ENCODE measurements around the gene USP54.
"Not testable (repeated sequence)": the region's sequence is repeated elsewhere in the genome, so short reads cannot be mapped to it uniquely, and the experiment has no call there.

Gene USP54

DNA sequence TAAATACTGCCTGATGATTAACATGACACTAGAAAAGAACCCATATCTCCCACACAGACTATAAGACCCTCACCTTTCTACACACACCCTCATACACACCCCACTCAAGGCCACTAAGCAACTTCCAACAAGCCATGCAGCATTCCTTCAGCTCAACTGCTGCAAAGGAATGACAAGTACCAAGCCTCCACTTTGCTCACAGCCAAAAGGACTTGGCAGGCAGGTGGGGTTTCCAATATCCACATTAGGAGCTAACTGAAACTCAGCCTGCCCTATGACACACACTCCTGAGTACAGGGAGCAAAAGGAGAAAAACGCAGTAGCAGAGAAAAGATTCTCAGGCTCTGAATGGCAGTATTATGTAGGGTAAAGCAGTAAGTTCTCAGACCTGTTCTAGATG is 13.4 kb downstream of the USP54 start:
- H3K27ac ChIP-seq = no peak overlapping the region
- DNase-seq (ENCODE audit: low read depth, low spot score) = no peak
- H3K4me3 ChIP-seq = no peak overlapping the region
- no peaks in the 10 kb centered on the region for H3K36me3 ChIP-seq (ENCODE audit: insufficient read depth, low read length)
- no peaks in the 10 kb centered on the region for H3K9me3 ChIP-seq (ENCODE audit: low read depth, low read length)
- TF ChIP-seq FOXP2 (optimal IDR thresholded peaks at IDR 0.05; ENCODE audit: control extremely low read depth, extremely low read length, insufficient read depth) = no peak
- no peak for TF ChIP-seq EZH2 (IDR thresholded peaks at IDR 0.05)
- TF ChIP-seq POLR2AphosphoS5 (IDR thresholded peaks at IDR 0.05; ENCODE audit: borderline replicate concordance, low read depth, low read length) = no peak
- H3K9ac ChIP-seq (ENCODE audit: insufficient read length) = no peak overlapping the region

DNA sequence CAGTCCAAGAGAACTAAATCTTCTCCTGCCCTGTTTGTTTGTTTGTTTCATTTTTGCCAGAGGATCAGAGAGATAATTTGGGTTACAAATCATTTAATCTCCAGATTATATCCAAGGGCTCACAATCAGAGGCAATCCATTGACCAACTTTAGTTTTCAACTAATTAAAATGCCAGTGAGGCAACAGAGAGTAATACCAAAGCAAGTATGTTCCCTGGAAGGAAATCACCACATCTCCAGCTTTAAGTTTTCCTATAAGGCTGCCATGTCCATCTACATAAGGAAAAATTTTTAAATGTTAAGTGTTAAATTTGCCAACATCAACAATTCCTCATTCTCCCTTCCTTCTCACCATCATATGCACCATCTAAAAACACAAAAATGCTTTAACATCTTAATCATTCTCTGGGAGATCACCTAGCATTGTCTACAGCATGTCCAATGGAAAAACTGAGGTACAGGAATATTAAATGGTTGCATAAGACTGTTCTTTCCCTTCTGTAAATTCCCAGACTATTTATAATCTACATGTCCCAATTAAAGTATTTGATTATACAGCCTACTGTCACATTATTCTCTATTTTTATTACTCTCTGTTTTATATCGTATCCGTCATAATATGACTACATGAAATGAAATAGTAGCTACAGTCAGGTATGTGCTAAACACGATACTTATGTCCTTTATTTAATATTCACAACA is 14.1 kb downstream of the USP54 start:
- no peak overlapping the region for H3K27ac ChIP-seq
- no peak for TF ChIP-seq POLR2AphosphoS5 (IDR thresholded peaks at IDR 0.05; ENCODE audit: borderline replicate concordance, low read depth, low read length)
- TF ChIP-seq FOXP2 (optimal IDR thresholded peaks at IDR 0.05; ENCODE audit: control extremely low read depth, extremely low read length, insufficient read depth) = no peak
- TF ChIP-seq EZH2 (IDR thresholded peaks at IDR 0.05) = no peak
- no peaks in the 10 kb centered on the region for H3K36me3 ChIP-seq (ENCODE audit: insufficient read depth, low read length)
- no peak overlapping the region for H3K9ac ChIP-seq (ENCODE audit: insufficient read length)
- no peak overlapping the region for H3K4me3 ChIP-seq
- no peak for DNase-seq (ENCODE audit: low read depth, low spot score)
- no peaks in the 10 kb centered on the region for H3K9me3 ChIP-seq (ENCODE audit: low read depth, low read length)

DNA sequence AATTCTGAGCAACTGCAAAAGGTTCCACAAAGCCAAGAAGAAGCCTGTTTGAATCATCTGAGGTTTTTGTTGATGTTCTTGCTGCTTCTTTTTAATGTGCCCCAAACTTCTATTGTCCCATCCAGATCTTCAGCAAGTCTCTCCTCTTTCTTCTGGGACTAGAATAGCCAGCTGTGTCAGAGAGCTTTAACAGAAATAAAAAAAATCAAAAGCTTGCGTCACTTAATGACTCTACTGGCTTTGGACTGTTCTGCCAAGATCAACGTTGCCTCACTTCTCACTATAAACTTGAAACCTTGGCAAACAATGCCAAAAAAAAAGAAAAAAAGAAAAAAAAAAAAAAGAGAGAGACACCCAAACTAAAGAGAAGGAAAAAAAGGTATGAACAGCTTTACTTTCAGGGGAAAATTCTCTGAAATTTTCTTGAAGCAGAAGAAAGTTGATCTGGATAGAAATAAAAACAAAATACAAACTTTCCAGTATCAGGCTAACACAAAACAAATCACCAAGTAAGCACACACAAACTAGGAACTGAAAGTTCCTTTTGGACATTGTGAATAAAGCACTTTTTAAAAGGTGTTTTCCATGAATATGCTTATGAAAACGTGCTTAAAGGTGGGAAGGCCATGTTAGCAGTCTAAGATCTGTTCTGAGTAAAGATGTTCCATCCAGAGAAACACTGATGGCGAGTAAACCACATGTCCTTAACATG is 14.8 kb downstream of the USP54 start:
- DNase-seq (ENCODE audit: low read depth, low spot score) = no peak
- no peak overlapping the region for H3K4me3 ChIP-seq
- no peaks in the 10 kb centered on the region for H3K36me3 ChIP-seq (ENCODE audit: insufficient read depth, low read length)
- H3K27ac ChIP-seq = no peak overlapping the region
- no peak overlapping the region for H3K9ac ChIP-seq (ENCODE audit: insufficient read length)
- TF ChIP-seq POLR2AphosphoS5 (IDR thresholded peaks at IDR 0.05; ENCODE audit: borderline replicate concordance, low read depth, low read length) = no peak
- no peak for TF ChIP-seq EZH2 (IDR thresholded peaks at IDR 0.05)
- TF ChIP-seq FOXP2 (optimal IDR thresholded peaks at IDR 0.05; ENCODE audit: control extremely low read depth, extremely low read length, insufficient read depth) = no peak
- no peaks in the 10 kb centered on the region for H3K9me3 ChIP-seq (ENCODE audit: low read depth, low read length)

DNA sequence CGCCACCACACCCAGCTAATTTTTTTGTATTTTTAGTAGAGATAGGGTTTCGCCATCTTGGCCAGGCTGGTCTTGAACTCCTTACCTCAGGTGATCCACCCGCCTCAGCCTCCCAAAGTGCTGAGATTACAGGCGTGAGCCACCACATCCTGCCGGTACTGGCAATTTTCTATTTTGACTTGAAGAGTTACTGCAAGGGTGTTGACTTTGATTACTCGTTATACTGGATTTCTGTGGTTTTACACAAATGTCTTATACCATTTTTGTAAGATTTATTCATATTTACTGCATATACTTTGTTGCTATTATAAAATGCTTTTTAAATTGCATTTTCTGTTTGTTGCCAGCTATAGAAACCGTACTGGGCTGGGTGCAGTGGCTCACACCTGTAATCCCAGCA is 24.1 kb downstream of the USP54 start:
- not testable (repeated sequence) for DNase-seq (ENCODE audit: low read depth, low spot score); H3K4me3 ChIP-seq; H3K27ac ChIP-seq; H3K36me3 ChIP-seq (ENCODE audit: insufficient read depth, low read length); H3K9me3 ChIP-seq (ENCODE audit: low read depth, low read length); H3K9ac ChIP-seq (ENCODE audit: insufficient read length)

DNA sequence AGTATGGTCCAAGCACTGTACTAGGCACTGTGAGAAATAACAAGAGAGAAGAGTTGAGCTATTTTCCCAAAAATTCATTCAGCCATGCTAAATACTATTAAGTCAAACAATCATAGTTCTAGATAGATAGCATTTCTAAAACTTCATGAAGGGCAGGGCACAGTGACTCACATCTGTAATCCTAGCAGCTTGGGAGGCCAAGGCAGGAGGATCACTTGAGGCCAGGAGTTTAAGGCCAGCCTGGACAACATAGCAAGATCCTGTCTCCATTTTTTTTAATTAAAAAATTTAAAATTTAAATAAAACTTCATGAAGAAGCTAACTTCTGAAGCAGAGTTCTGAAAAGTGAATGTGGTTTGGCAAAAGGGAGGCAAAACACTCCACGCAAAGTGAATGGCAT is 29.9 kb downstream of the USP54 start:
- Histone ChIP-seq H3K4me3 (no peak overlapping the region), H3K9ac (ENCODE audit: insufficient read length) (no peak overlapping the region), H3K27ac (no peak overlapping the region), H3K36me3 (ENCODE audit: insufficient read depth, low read length) (no peaks in the 10 kb centered on the region), H3K9me3 (ENCODE audit: low read depth, low read length) (no peaks in the 10 kb centered on the region)
- TF ChIP-seq POLR2AphosphoS5 (IDR thresholded peaks at IDR 0.05; ENCODE audit: borderline replicate concordance, low read depth, low read length) = no peak
- no peak for DNase-seq (ENCODE audit: low read depth, low spot score)

DNA sequence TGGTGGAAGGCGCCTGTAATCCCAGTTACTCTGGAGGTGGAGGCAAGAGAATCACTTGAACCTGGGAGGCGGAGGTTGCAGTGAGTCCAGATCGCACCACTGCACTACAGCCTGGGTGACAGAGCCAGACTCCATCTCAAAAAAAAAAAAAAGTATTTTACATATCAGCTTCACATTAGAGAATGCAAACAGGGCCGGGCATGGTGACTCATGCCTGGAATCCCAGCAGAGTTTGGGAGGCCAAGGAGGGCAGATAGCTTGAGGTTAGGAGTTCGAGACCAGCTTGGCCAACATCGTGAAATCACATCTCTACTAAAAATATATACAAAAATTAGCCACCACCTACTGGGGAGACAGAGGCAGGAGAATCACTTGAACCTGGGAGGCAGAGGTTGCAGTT is 31.6 kb downstream of the USP54 start:
- no peak for DNase-seq (ENCODE audit: low read depth, low spot score)
- Histone ChIP-seq H3K4me3 (no peak overlapping the region), H3K27ac (no peak overlapping the region), H3K9ac (ENCODE audit: insufficient read length) (no peak overlapping the region), H3K36me3 (ENCODE audit: insufficient read depth, low read length) (no peaks in the 10 kb centered on the region), H3K9me3 (ENCODE audit: low read depth, low read length) (no peaks in the 10 kb centered on the region)
- no peak for TF ChIP-seq FOXP2 (optimal IDR thresholded peaks at IDR 0.05; ENCODE audit: control extremely low read depth, extremely low read length, insufficient read depth)
- TF ChIP-seq EZH2 (IDR thresholded peaks at IDR 0.05) = no peak
- no peak for TF ChIP-seq POLR2AphosphoS5 (IDR thresholded peaks at IDR 0.05; ENCODE audit: borderline replicate concordance, low read depth, low read length)

DNA sequence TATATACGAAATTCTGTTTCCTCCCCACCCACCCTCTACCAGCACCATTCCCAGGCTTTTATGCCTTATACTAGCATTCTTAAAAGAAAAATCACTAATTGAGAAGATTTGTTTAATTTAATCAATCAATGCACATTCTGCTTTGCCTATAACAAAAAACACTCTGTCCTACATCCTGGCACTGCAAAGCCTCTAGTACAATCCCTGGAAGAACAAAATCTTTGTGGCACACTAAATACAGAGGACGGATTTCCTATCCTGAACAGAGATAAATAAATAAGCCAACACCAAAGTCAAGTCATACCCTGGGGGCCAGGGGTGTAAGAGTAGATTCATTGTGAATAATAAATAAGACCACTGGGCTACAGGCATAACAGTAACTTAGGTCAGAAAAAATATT is 34.3 kb downstream of the USP54 start:
- no peak overlapping the region for H3K9ac ChIP-seq (ENCODE audit: insufficient read length)
- no peaks in the 10 kb centered on the region for H3K36me3 ChIP-seq (ENCODE audit: insufficient read depth, low read length)
- no peak for TF ChIP-seq FOXP2 (optimal IDR thresholded peaks at IDR 0.05; ENCODE audit: control extremely low read depth, extremely low read length, insufficient read depth)
- no peak for TF ChIP-seq POLR2AphosphoS5 (IDR thresholded peaks at IDR 0.05; ENCODE audit: borderline replicate concordance, low read depth, low read length)
- no peak for TF ChIP-seq EZH2 (IDR thresholded peaks at IDR 0.05)
- H3K9me3 ChIP-seq (ENCODE audit: low read depth, low read length) = no peaks in the 10 kb centered on the region
- H3K27ac ChIP-seq = no peak overlapping the region
- no peak for DNase-seq (ENCODE audit: low read depth, low spot score)
- no peak overlapping the region for H3K4me3 ChIP-seq

DNA sequence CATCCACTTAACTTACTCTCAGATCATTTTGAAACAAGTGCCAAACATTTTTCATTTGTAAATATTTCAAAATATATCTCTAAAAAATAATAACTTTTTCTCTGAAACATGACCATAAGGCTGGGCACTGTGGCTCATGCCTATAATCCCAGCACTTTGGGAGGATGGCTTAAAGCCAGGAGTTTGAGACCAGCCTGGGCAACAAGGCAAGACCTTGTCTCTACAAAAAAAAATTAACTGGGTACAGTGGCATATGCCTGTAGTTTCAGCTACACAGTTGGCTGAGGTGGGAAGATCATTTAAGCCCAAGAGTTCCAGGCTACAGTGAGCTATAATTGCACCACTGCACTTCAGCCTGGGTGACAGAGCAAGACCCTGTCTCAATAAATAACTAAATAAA is 36.4 kb downstream of the USP54 start:
- Histone ChIP-seq H3K9ac (ENCODE audit: insufficient read length) (no peak overlapping the region), H3K27ac (no peak overlapping the region), H3K36me3 (ENCODE audit: insufficient read depth, low read length) (no peaks in the 10 kb centered on the region), H3K4me3 (no peak overlapping the region), H3K9me3 (ENCODE audit: low read depth, low read length) (no peaks in the 10 kb centered on the region)
- no peak for TF ChIP-seq FOXP2 (optimal IDR thresholded peaks at IDR 0.05; ENCODE audit: control extremely low read depth, extremely low read length, insufficient read depth)
- TF ChIP-seq EZH2 (IDR thresholded peaks at IDR 0.05) = no peak
- no peak for TF ChIP-seq POLR2AphosphoS5 (IDR thresholded peaks at IDR 0.05; ENCODE audit: borderline replicate concordance, low read depth, low read length)
- DNase-seq (ENCODE audit: low read depth, low spot score) = no peak

DNA sequence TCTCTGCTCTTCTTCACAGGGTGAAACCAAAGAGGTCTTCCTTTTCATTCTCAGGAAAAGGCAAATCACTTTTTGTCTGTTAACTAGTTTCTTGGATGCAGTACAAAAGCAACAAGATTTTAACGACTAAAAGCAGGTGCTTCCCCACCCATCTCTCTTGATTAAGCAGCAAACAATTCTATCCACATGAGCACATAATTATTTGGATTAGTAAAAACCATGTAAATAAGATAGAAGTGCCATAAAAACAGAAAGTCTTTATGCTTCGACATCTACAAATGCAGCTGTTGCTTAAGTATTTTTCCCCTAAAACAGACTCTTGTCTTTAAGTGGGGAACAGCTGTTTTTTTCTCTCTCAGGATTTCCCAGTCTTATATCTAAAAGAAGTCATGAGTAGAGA is 37.4 kb downstream of the USP54 start:
- H3K27ac ChIP-seq = no peak overlapping the region
- H3K9me3 ChIP-seq (ENCODE audit: low read depth, low read length) = no peaks in the 10 kb centered on the region
- DNase-seq (ENCODE audit: low read depth, low spot score) = no peak
- H3K36me3 ChIP-seq (ENCODE audit: insufficient read depth, low read length) = no peaks in the 10 kb centered on the region
- TF ChIP-seq FOXP2 (optimal IDR thresholded peaks at IDR 0.05; ENCODE audit: control extremely low read depth, extremely low read length, insufficient read depth) (no peak), POLR2AphosphoS5 (IDR thresholded peaks at IDR 0.05; ENCODE audit: borderline replicate concordance, low read depth, low read length) (no peak), EZH2 (IDR thresholded peaks at IDR 0.05) (no peak)
- H3K4me3 ChIP-seq = no peak overlapping the region
- H3K9ac ChIP-seq (ENCODE audit: insufficient read length) = no peak overlapping the region
